CD14-positive monocyte (primary cell): ENCODE data around the gene TRNT1. TPM values are rescaled to one million over a fixed set of nuclear protein-coding genes. Genes with fewer than 3 reads are reported as not detected.

Source experiments
- DNase-seq, 3 donors: peaks; one replicate each; pipeline ENCODE4 v3.0.0-alpha.2; 2011 to 2022
- H2AFZ ChIP-seq: 2 replicates; pipeline ENCODE4 v1.6.0; 2012; ENCODE audit warnings: mild to moderate bottlenecking, low read depth, low read length, inconsistent platforms; ENCODE audit not compliant: insufficient read depth, poor library complexity, severe bottlenecking
- H3K27ac ChIP-seq, 2 donors: 1 replicate in 1 of 2; 2 replicates in 1 of 2; pipeline ENCODE4 v1.5.1; 2012 to 2013; ENCODE audit warnings: low read length in 2 of 2, control low read depth in 1 of 2, inconsistent platforms in 1 of 2, low read depth in 1 of 2, mild to moderate bottlenecking in 1 of 2
- H3K27me3 ChIP-seq, 2 donors: one replicate each; pipeline versions ENCODE4 v1.6.0 to v1.6.1; 2011 to 2013; ENCODE audit warnings: low read length in 2 of 2; ENCODE audit not compliant: control insufficient read depth in 2 of 2, insufficient read depth in 2 of 2
- H3K36me3 ChIP-seq, 2 donors: replicated peaks in 1 of 2; 1 replicate in 1 of 2; 2 replicates in 1 of 2; pipeline versions ENCODE4 v1.5.1 to v1.6.1; 2012 to 2013; ENCODE audit warnings: low read length in 2 of 2, control low read depth in 1 of 2, inconsistent platforms in 1 of 2, mild to moderate bottlenecking in 1 of 2; ENCODE audit not compliant: insufficient read depth in 2 of 2, control insufficient read depth in 1 of 2
- H3K4me1 ChIP-seq, 2 donors: 1 replicate in 1 of 2; 2 replicates in 1 of 2; pipeline versions ENCODE4 v1.5.1 to v1.6.1; 2012 to 2013; ENCODE audit warnings: low read length in 2 of 2, control low read depth in 1 of 2, inconsistent platforms in 1 of 2, mild to moderate bottlenecking in 1 of 2, moderate library complexity in 1 of 2; ENCODE audit not compliant: insufficient read depth in 2 of 2, control insufficient read depth in 1 of 2
- H3K4me2 ChIP-seq: replicated peaks from 2 replicates; pipeline ENCODE3; 2012; ENCODE audit warnings: low read length, moderate library complexity, mild to moderate bottlenecking; ENCODE audit not compliant: poor library complexity, severe bottlenecking; ENCODE audit errors: extremely low read depth
- H3K4me3 ChIP-seq, 3 experiments: fragments of 200-600 bp in 1 of 3; sonication (generic) in 1 of 3; replicated peaks in 1 of 3; 1 replicate in 2 of 3; 2 replicates in 1 of 3; pipeline ENCODE4 v1.5.1; 2011 to 2013; ENCODE audit warnings: low read length in 3 of 3, mild to moderate bottlenecking in 3 of 3, control low read depth in 2 of 3, low read depth in 2 of 3, inconsistent platforms in 1 of 3, moderate library complexity in 1 of 3
- H3K79me2 ChIP-seq: 2 replicates; pipeline ENCODE4 v1.6.0; 2012; ENCODE audit warnings: mild to moderate bottlenecking, control low read depth, inconsistent platforms, low read length, moderate library complexity; ENCODE audit not compliant: insufficient read depth
- H3K9ac ChIP-seq: 2 replicates; pipeline ENCODE4 v1.6.0; 2017; ENCODE audit warnings: low read length, mild to moderate bottlenecking; ENCODE audit not compliant: insufficient read depth, poor library complexity, severe bottlenecking
- H3K9me3 ChIP-seq, 2 donors: replicated peaks in 1 of 2; 1 replicate in 1 of 2; 2 replicates in 1 of 2; pipeline versions ENCODE4 v1.5.1 to v1.6.1; 2012 to 2013; ENCODE audit warnings: low read length in 2 of 2, control low read depth in 1 of 2; ENCODE audit not compliant: control insufficient read depth in 1 of 2, insufficient read depth in 1 of 2
- H4K20me1 ChIP-seq: 2 replicates; pipeline ENCODE4 v1.6.0; 2012; ENCODE audit warnings: mild to moderate bottlenecking, low read length, control low read depth, moderate library complexity; ENCODE audit not compliant: insufficient read depth
- H3K27ac Mint-ChIP-seq, 7 donors: one replicate each; pipeline ENCODE4 v1.8.0; 2020; ENCODE audit warnings: mild to moderate bottlenecking in 7 of 7, mixed read lengths in 7 of 7, moderate library complexity in 6 of 7, inconsistent platforms in 2 of 7
- H3K27me3 Mint-ChIP-seq, 3 donors: one replicate each; pipeline ENCODE4 v1.8.0; 2021 to 2022; ENCODE audit warnings: low read depth in 3 of 3, mild to moderate bottlenecking in 3 of 3, mixed read lengths in 3 of 3, moderate library complexity in 3 of 3, inconsistent platforms in 1 of 3
- H3K36me3 Mint-ChIP-seq, 2 donors: one replicate each; pipeline ENCODE4 v1.8.0; 2020; ENCODE audit warnings: mixed read lengths in 2 of 2, inconsistent platforms in 1 of 2, mild to moderate bottlenecking in 1 of 2
- H3K4me1 Mint-ChIP-seq: one replicate; pipeline ENCODE4 v1.8.0; 2020; ENCODE audit warnings: mild to moderate bottlenecking, mixed read lengths
- H3K4me3 Mint-ChIP-seq, 2 donors: one replicate each; pipeline ENCODE4 v1.8.0; 2020; ENCODE audit warnings: mild to moderate bottlenecking in 2 of 2, mixed read lengths in 2 of 2, moderate library complexity in 1 of 2
- H3K9me3 Mint-ChIP-seq, 7 donors: one replicate each; pipeline ENCODE4 v1.8.0; 2020 to 2022; ENCODE audit warnings: mixed read lengths in 7 of 7, mild to moderate bottlenecking in 6 of 7, moderate library complexity in 6 of 7, inconsistent platforms in 2 of 7
- CTCF ChIP-seq: fragments of 200-600 bp; IDR thresholded peaks from one replicate; pipeline ENCODE4 v1.8.0; 2022; ENCODE audit warnings: antibody characterized with exemption, mild to moderate bottlenecking
- WGBS: methylation state at CpG from one replicate; pipeline ENCODE4 v1.1.5; 2013; ENCODE audit warnings: missing lambda C conversion rate; ENCODE audit not compliant: insufficient coverage; 5-methylcytosine and 5-hydroxymethylcytosine counted together
- intact Hi-C, 2 donors: fragments of 100-400 bp; cut with micrococcal nuclease; formaldehyde crosslinking; loops; one replicate each; pipeline versions ENCODE4 v1.15.0 to v1.15.1; 2023
- polyA plus RNA-seq, 3 donors: library from polyadenylated mRNA; depleted of rRNA in 1 of 3; unstranded in 2 of 3; stranded (reverse) in 1 of 3; fragments of 300-500 nt in 2 of 3; fragments of >200 nt in 1 of 3; fragmentation: Illumina TruSeq in 2 of 3; gene quantifications; 1 replicate in 2 of 3; 2 replicates in 1 of 3; pipeline ENCODE4 v1.2.3, GENCODE V29; 2012 to 2021

The TRNT1 gene
- polyA plus RNA-seq, 3 donors = 4.4 to 15.8 (median 10.3) TPM

- Histone ChIP-seq H3K79me2 (no peaks in the 10 kb centered on the region), H3K9ac (no peak overlapping the region), H3K4me3 (no peak overlapping the region), H3K36me3 (no peaks in the 10 kb centered on the region), H3K27me3 (no peaks in the 10 kb centered on the region), H3K27ac (no peak overlapping the region), H2AFZ (no peak overlapping the region), H3K9me3 (no peaks in the 10 kb centered on the region), H3K4me1 (no peaks in the 10 kb centered on the region), H4K20me1 (no peaks in the 10 kb centered on the region), H3K4me2 (no peak overlapping the region)
- Mint-ChIP-seq H3K9me3 (peaks cover 0 to 4% (median 0%) of the 10 kb centered on the region in 7 donors), H3K27me3 (peaks cover 0 to 9% (median 5%) of the 10 kb centered on the region in 3 donors), H3K4me3 (no peak overlapping the region), H3K4me1 (no peaks in the 10 kb centered on the region), H3K36me3 (no peaks in the 10 kb centered on the region), H3K27ac (no peak overlapping the region)
- 83% methylated on average over 6 of the region's 6 CpGs for WGBS
- intact Hi-C loops = no loop called here
- DNase-seq = no peak
- TF ChIP-seq CTCF = no peak
Measured at GRCh38 chr3:3102751-3103150, 24.0 kb upstream of the TRNT1 start.

GRCh38 chr3:3105246-3105645, 21.5 kb upstream of the TRNT1 start:
- no peaks in the 10 kb centered on the region for H3K36me3 ChIP-seq
- no peaks in the 10 kb centered on the region for H4K20me1 ChIP-seq
- intact Hi-C loops = no loop called here
- H3K9ac ChIP-seq = no peak overlapping the region
- H3K27me3 Mint-ChIP-seq = peaks cover 0 to 7% (median 5%) of the 10 kb centered on the region in 3 donors
- no peaks in the 10 kb centered on the region for H3K79me2 ChIP-seq
- no peak for TF ChIP-seq CTCF
- WGBS = 100% methylated on average over 1 of the region's 3 CpGs
- H3K4me3 Mint-ChIP-seq = no peak overlapping the region
- H3K4me1 ChIP-seq = no peaks in the 10 kb centered on the region
- H3K27ac Mint-ChIP-seq = no peak overlapping the region
- H3K27ac ChIP-seq = no peak overlapping the region
- peaks cover 0 to 3% (median 0%) of the 10 kb centered on the region in 7 donors for H3K9me3 Mint-ChIP-seq
- no peak overlapping the region for H3K4me3 ChIP-seq
- H3K4me1 Mint-ChIP-seq = no peaks in the 10 kb centered on the region
- no peaks in the 10 kb centered on the region for H3K9me3 ChIP-seq
- H3K27me3 ChIP-seq = no peaks in the 10 kb centered on the region
- no peak overlapping the region for H2AFZ ChIP-seq
- H3K4me2 ChIP-seq = no peak overlapping the region
- no peaks in the 10 kb centered on the region for H3K36me3 Mint-ChIP-seq
- no peak for DNase-seq
